GM19240 (cell line): Measurements from ENCODE around the gene IAH1.
"Not testable (repeated sequence)": the region's sequence is repeated elsewhere in the genome, so short reads cannot be mapped to it uniquely, and the experiment has no call there.

Experiments
- DNase-seq: peaks from one replicate; pipeline ENCODE4 v3.0.0; 2011; ENCODE audit warnings: low spot score; ENCODE audit not compliant: insufficient read length

Gene IAH1

GRCh38 chr2:9473308-9473984 is 905 bp upstream of the IAH1 start:
- no peak for DNase-seq

- no peak for DNase-seq
These were observed 378 bp upstream of the IAH1 start for GRCh38 chr2:9473985-9474360.

- DNase-seq, result no peak
These were observed 3.6 kb downstream of the IAH1 start for GRCh38 chr2:9477914-9478313.

GRCh38 chr2:9478526-9478925 is 4.2 kb downstream of the IAH1 start:
- no peak for DNase-seq

GRCh38 chr2:9480157-9480556 is 5.8 kb downstream of the IAH1 start:
- no peak for DNase-seq

GRCh38 chr2:9483107-9483506 is 8.8 kb downstream of the IAH1 start:
- no peak for DNase-seq

GRCh38 chr2:9484533-9484932 is 10.2 kb downstream of the IAH1 start:
- no peak for DNase-seq

- DNase-seq, result no peak
These were observed 14.5 kb downstream of the IAH1 start for GRCh38 chr2:9488583-9489547.

GRCh38 chr2:9490789-9491188 is 16.4 kb downstream of the IAH1 start:
- no peak for DNase-seq

GRCh38 chr2:9492927-9493326 is 18.6 kb downstream of the IAH1 start:
- DNase-seq, result no peak

GRCh38 chr2:9493478-9493877 is 19.1 kb downstream of the IAH1 start:
- DNase-seq, result no peak

- no peak for DNase-seq
These were observed 19.7 kb downstream of the IAH1 start for GRCh38 chr2:9494081-9494480.

GRCh38 chr2:9497017-9497416 is 22.7 kb downstream of the IAH1 start:
- no peak for DNase-seq

- no peak for DNase-seq
These were observed 23.9 kb downstream of the IAH1 start for GRCh38 chr2:9498210-9498609.

GRCh38 chr2:9508931-9509330 is 34.6 kb downstream of the IAH1 start:
- no peak for DNase-seq

GRCh38 chr2:9513946-9514345 is 39.6 kb downstream of the IAH1 start:
- DNase-seq, result not testable (repeated sequence)

- DNase-seq, result no peak
These were observed 42.9 kb downstream of the IAH1 start for GRCh38 chr2:9517118-9517782.

GRCh38 chr2:9518163-9518562 is 43.8 kb downstream of the IAH1 start:
- no peak for DNase-seq

GRCh38 chr2:9518780-9519179 is 44.4 kb downstream of the IAH1 start:
- DNase-seq, result no peak

GRCh38 chr2:9519250-9519649 is 44.9 kb downstream of the IAH1 start:
- no peak for DNase-seq

- DNase-seq, result no peak
These were observed 49.9 kb downstream of the IAH1 start for GRCh38 chr2:9524291-9524690.

GRCh38 chr2:9525266-9525665 is 50.9 kb downstream of the IAH1 start:
- no peak for DNase-seq
